ENCODE data around the gene CEACAM18. TPM values are rescaled to one million over a fixed set of nuclear protein-coding genes. Genes with fewer than 3 reads are reported as not detected.

The CEACAM18 gene
- not detected in 2 replicates for polyA plus RNA-seq (2012; rRNA removed)
- polyA plus RNA-seq (2012; cell fraction: cytosol; rRNA removed): not detected in 2 replicates
- polyA plus RNA-seq (2012; cell fraction: nucleus; rRNA removed): not detected in 2 replicates

DNA sequence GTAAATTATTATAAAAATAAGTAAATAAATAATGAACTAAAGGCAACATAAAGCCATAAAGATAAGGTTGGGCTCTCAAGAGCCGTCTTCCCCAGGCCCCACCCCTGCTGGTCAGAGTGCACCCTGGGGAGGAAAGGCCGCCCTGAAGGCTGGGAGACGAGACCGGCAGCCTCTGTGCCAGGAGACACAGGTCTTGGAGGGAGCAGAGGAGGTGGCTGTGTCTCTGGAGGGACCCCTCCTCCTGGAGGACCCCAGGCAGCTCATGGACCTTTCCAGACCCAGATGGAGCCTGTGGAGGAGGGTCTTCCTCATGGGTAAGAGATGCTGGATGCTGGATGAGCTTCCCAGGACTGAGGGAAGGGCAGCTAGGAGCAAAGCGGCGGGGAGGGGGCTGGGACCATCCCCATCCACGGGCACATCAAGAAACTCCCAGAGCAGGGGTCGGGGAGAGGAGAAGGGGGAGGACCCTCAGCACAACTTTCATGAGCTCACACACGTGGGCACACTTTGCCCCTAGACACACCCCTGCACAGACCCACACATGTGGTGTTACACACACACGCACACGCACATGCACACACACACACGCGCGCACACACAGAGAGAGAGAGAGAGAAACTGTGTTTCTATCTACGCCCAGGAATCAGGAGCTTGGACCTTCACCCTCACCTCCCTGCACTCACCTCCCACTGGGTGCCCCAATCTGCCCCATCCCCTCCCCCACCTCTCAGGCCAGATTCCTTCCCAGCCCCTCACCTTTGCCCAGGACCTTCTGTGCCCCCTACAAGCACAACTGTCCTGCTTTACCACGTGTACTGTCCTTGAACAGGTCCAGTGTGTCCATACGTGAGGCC, at the start of gene CEACAM18:
Gene CEACAM18, plus strand, starts transcription at position 159 of the 854 bp plus-strand sequence.
- POLR2A ChIA-PET: no interaction called here

DNA sequence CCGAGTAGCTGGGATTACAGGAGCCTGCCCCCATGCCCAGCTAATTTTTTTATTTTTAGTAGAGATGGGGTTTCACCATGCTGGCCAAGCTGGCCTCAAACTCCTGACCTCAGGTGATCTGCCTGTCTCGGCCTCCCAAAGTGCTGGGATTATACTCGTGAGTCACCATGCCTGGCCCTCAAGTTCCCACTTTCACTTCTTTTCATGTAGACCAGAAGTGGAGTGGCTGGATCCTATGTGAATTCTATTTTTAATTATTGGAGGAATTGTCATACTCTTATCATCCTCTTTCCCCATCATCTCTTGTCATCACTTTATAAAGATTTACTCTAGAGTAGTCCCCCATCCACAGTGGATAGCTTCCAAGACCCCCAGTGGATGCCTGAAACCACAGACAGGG, 48.1 kb upstream of the CEACAM18 start:
- TF ChIP-seq, protein P1, sequence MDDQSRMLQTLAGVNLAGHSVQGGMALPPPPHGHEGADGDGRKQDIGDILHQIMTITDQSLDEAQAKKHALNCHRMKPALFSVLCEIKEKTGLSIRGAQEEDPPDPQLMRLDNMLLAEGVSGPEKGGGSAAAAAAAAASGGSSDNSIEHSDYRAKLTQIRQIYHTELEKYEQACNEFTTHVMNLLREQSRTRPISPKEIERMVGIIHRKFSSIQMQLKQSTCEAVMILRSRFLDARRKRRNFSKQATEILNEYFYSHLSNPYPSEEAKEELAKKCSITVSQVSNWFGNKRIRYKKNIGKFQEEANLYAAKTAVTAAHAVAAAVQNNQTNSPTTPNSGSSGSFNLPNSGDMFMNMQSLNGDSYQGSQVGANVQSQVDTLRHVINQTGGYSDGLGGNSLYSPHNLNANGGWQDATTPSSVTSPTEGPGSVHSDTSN (IDR thresholded peaks at IDR 0.05): no peak
- TF ChIP-seq, protein P2, sequence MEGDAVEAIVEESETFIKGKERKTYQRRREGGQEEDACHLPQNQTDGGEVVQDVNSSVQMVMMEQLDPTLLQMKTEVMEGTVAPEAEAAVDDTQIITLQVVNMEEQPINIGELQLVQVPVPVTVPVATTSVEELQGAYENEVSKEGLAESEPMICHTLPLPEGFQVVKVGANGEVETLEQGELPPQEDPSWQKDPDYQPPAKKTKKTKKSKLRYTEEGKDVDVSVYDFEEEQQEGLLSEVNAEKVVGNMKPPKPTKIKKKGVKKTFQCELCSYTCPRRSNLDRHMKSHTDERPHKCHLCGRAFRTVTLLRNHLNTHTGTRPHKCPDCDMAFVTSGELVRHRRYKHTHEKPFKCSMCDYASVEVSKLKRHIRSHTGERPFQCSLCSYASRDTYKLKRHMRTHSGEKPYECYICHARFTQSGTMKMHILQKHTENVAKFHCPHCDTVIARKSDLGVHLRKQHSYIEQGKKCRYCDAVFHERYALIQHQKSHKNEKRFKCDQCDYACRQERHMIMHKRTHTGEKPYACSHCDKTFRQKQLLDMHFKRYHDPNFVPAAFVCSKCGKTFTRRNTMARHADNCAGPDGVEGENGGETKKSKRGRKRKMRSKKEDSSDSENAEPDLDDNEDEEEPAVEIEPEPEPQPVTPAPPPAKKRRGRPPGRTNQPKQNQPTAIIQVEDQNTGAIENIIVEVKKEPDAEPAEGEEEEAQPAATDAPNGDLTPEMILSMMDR (IDR thresholded peaks at IDR 0.05): no peak
- TF ChIP-seq SMC3 (IDR thresholded peaks at IDR 0.05; ENCODE audit: low read depth, low read length) (no peak), RCOR1 (IDR thresholded peaks at IDR 0.05; ENCODE audit: low read length) (no peak), ELF1 (IDR thresholded peaks at IDR 0.05) (no peak), RFX5 (IDR thresholded peaks at IDR 0.05; ENCODE audit: low read length) (no peak), YY1 (IDR thresholded peaks at IDR 0.05; ENCODE audit: low read depth) (no peak), MXI1 (IDR thresholded peaks at IDR 0.05; ENCODE audit: low read depth, low read length) (no peak), FOXM1 (IDR thresholded peaks at IDR 0.05; ENCODE audit: low read depth) (no peak)
- TF ChIP-seq, protein P3, sequence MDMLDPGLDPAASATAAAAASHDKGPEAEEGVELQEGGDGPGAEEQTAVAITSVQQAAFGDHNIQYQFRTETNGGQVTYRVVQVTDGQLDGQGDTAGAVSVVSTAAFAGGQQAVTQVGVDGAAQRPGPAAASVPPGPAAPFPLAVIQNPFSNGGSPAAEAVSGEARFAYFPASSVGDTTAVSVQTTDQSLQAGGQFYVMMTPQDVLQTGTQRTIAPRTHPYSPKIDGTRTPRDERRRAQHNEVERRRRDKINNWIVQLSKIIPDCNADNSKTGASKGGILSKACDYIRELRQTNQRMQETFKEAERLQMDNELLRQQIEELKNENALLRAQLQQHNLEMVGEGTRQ (IDR thresholded peaks at IDR 0.05; ENCODE audit: borderline replicate concordance, low read depth, low read length): no peak
- TF ChIP-seq, protein P4, sequence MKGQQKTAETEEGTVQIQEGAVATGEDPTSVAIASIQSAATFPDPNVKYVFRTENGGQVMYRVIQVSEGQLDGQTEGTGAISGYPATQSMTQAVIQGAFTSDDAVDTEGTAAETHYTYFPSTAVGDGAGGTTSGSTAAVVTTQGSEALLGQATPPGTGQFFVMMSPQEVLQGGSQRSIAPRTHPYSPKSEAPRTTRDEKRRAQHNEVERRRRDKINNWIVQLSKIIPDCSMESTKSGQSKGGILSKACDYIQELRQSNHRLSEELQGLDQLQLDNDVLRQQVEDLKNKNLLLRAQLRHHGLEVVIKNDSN (IDR thresholded peaks at IDR 0.05; ENCODE audit: borderline replicate concordance, low read depth): no peak
- TF ChIP-seq, protein P5, sequence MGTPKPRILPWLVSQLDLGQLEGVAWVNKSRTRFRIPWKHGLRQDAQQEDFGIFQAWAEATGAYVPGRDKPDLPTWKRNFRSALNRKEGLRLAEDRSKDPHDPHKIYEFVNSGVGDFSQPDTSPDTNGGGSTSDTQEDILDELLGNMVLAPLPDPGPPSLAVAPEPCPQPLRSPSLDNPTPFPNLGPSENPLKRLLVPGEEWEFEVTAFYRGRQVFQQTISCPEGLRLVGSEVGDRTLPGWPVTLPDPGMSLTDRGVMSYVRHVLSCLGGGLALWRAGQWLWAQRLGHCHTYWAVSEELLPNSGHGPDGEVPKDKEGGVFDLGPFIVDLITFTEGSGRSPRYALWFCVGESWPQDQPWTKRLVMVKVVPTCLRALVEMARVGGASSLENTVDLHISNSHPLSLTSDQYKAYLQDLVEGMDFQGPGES (IDR thresholded peaks at IDR 0.05; ENCODE audit: low read depth, low read length): no peak
- no peaks in the 10 kb centered on the region for H3K9me2 ChIP-seq
- H4K20me1 ChIP-seq (ENCODE audit: insufficient read depth): no peaks in the 10 kb centered on the region
- no peaks in the 10 kb centered on the region for H3F3A ChIP-seq (replicated peaks; ENCODE audit: insufficient read depth)
- CTCF ChIA-PET: interaction anchor here (1.3 kb wide), 1 partner anchor 8 kb away, joined by 6 read pairs; no protein-coding TSS in a partner anchor
- peaks cover 27% of the 10 kb centered on the region for H3K27me3 ChIP-seq (ENCODE audit: insufficient read depth)
- H2AFZ ChIP-seq (ENCODE audit: low read depth): no peak overlapping the region
- H3K9me3 ChIP-seq: no peaks in the 10 kb centered on the region
- 0% methylated on average over 3 of the region's 3 CpGs for WGBS (ENCODE audit: low lambda C conversion rate)
- H3K4me3 ChIP-seq (ENCODE audit: low read depth in 2 of 2, low read length in 1 of 2): no peak overlapping the region
- H3K4me2 ChIP-seq: no peak overlapping the region
- H3K36me3 ChIP-seq (replicated peaks in 1 of 2; ENCODE audit: control insufficient read depth in 1 of 2, insufficient read depth in 2 of 2, low read length in 1 of 2): no peaks in the 10 kb centered on the region
- DNase-seq: no peak
- no peak overlapping the region for H3K27ac ChIP-seq (ENCODE audit: low read depth in 2 of 2, low read length in 1 of 2)
- H3K4me1 ChIP-seq (ENCODE audit: control insufficient read depth in 1 of 2, insufficient read depth in 2 of 2, low read depth in 1 of 2, low read length in 1 of 2): no peaks in the 10 kb centered on the region
- POLR2A ChIA-PET: no interaction called here
- no peak overlapping the region for H3K9ac ChIP-seq
- no peaks in the 10 kb centered on the region for H3K79me2 ChIP-seq (ENCODE audit: insufficient read depth)

More for the DNA sequence above, at the start of gene CEACAM18:
- Histone ChIP-seq H2AFZ (ENCODE audit: low read depth) (no peak within 1 kb of the TSS), H3K27ac (ENCODE audit: low read depth in 2 of 2, low read length in 1 of 2) (no peak within 1 kb of the TSS), H3K9ac (no peak within 1 kb of the TSS), H3K79me2 (ENCODE audit: insufficient read depth) (no peaks in the 10 kb centered on the region), H3F3A (replicated peaks; ENCODE audit: insufficient read depth) (no peaks in the 10 kb centered on the region), H3K4me1 (ENCODE audit: control insufficient read depth in 1 of 2, insufficient read depth in 2 of 2, low read depth in 1 of 2, low read length in 1 of 2) (no peaks in the 10 kb centered on the region), H3K9me2 (no peaks in the 10 kb centered on the region), H3K9me3 (no peaks in the 10 kb centered on the region), H3K4me3 (ENCODE audit: low read depth in 2 of 2, low read length in 1 of 2) (no peak within 1 kb of the TSS), H3K36me3 (replicated peaks in 1 of 2; ENCODE audit: control insufficient read depth in 1 of 2, insufficient read depth in 2 of 2, low read length in 1 of 2) (no peaks in the 10 kb centered on the region), H3K27me3 (ENCODE audit: insufficient read depth) (peaks cover 19% of the 10 kb centered on the region; the same call in 1 of the 2 replicates), H4K20me1 (ENCODE audit: insufficient read depth) (no peaks in the 10 kb centered on the region), H3K4me2 (no peak within 1 kb of the TSS)
- DNase-seq: no peak
- TF ChIP-seq FOSL2 (IDR thresholded peaks at IDR 0.05; ENCODE audit: borderline replicate concordance, low read depth): no peak
- no peak for TF ChIP-seq TEAD4 (IDR thresholded peaks at IDR 0.05; ENCODE audit: borderline replicate concordance, insufficient read depth)
- 8% methylated on average over 14 of the region's 17 CpGs for WGBS (ENCODE audit: low lambda C conversion rate)
- CTCF ChIA-PET: interaction anchor here (0.7 to 2.7 kb wide), 6 partner anchors 37 to 179 kb away, joined by 3 to 7 read pairs (median 3); no protein-coding TSS in a partner anchor

All from SK-N-SH (cell line).